ENCODE measurements around the gene DBNDD1.

DBNDD1 gene

DNA sequence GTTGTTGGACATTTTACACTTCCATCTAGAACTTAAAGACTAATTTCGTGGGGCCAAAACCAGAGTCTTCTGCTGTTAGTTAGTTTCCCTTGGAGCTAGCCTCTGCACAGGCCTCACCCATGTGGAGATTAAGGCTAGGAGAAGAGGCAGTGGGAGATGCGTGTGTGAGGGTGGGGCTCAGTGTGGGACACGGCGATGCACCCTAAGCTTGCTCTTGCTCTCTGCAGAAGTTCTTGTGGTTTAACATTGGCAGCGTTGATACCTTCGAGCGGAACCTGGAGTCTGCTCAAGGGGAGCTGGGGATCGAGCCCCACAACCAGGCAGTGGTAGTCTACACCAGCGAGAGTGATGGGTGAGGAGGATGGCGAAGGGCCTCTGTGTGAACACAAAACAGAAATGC lies 34.0 kb downstream of the DBNDD1 start:
- no peak for TF ChIP-seq ZFX (IDR thresholded peaks at IDR 0.05; ENCODE audit: borderline replicate concordance)
- no peak for TF ChIP-seq CTCF (IDR thresholded peaks at IDR 0.05)

DNA sequence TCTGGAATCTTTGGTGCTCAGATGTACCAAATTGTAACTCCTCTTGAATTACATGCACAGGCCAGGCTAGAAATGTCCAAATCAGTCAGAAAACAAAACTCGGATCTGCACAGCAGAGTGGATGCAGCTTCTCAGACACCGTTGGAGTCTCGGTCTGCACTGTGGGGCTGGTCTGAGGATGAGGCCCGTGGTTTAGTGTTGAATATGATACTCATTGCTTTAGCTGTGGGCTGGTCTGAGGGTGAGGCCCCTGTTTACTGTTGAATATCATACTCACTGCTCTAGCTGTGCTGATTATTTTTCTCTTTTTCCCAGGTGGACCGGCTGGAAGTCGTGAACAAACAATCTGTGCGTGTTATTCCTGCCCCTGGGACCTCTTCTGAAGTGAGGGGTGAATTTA lies 35.0 kb downstream of the DBNDD1 start:
- no peak overlapping the region for H3K27ac ChIP-seq
- TF ChIP-seq CTCF (IDR thresholded peaks at IDR 0.05) (no peak), ZFX (IDR thresholded peaks at IDR 0.05; ENCODE audit: borderline replicate concordance) (no peak)

More for the DNA sequence above, 34.0 kb downstream of the DBNDD1 start:
- no peak overlapping the region for H3K27ac ChIP-seq

DNA sequence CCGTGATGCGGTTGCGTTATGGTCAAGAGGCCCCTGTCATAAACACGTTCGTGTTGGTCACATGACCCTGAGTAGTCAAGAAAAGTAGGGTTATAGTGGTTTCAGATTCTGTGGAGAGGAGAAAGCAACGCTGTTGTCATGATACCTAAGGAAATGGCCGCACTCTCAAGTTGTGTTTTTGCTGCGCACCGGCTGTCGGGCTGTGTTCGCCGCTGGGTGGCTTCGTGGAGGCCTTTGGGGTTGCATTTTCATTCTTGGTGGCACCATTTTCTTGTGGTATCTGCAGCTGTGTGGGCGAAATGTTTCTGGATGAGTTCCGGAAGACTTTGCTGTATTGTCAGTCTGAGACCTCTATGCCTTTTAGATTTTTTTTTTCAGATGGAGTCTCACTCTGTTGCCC lies 35.7 kb downstream of the DBNDD1 start:
- TF ChIP-seq ZFX (IDR thresholded peaks at IDR 0.05; ENCODE audit: borderline replicate concordance) (no peak), CTCF (IDR thresholded peaks at IDR 0.05) (no peak)
- no peak overlapping the region for H3K27ac ChIP-seq

DNA sequence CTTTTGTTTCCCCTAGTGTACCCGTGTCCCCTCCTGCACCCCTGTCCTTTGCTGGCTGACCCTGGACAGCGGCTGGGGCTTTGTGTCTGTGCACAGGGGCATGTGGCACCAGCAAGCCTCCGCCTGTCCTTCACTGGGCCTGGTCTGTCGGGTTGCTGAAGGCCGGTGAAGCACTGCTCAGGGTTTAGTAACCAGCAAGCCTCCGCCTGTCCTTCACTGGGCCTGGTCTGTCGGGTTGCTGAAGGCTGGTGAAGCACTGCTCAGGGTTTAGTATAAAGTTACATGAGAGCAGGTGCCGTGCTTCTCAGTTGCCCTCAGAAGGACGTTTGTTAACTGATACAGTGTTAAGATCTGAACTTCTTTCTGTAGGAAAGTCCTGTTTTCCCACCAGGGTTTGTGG lies 36.9 kb downstream of the DBNDD1 start:
- H3K27ac ChIP-seq, result no peak overlapping the region
- TF ChIP-seq ZFX (IDR thresholded peaks at IDR 0.05; ENCODE audit: borderline replicate concordance), result no peak
- no peak for TF ChIP-seq CTCF (IDR thresholded peaks at IDR 0.05)

DNA sequence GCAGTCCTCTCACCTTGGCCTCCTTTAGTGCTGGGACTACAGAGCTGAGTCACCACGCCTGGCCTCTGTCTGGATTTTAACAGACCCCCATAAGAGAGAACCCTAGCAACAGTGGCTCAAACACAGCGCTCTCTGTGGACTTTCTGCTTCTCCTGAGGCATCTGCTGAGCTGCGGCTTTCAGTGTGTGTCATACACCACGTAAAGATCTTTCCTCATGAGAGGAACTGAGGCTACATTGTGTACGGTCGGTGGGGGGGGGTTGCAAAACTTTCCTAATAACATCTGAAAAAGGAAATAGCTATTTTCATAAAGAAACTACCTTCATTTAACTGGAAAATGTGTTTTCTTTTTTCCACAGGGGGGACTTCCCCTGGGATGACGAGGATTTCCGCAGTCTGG lies 37.8 kb downstream of the DBNDD1 start:
- no peak for TF ChIP-seq CTCF (IDR thresholded peaks at IDR 0.05)
- H3K27ac ChIP-seq, result no peak overlapping the region

DNA sequence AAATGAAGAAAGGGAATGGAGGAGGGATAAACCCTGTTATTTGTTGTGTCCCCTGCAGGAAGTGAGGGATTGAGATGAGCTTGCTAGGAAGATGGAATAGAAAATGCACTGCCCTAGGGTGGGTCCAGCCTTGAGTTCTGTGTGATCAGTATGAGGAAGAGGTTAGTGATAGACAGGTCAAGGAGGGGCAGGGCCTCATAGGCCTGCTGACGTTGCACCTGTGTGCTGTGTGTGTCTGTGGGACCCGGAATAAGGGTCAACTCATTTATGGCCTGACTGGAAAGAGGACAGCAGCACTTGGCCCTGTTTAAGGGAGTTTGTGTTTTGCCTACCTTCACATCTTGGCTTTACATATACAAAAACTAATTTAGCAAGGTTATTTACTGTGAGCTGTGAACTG lies 44.4 kb downstream of the DBNDD1 start:
- H3K27ac ChIP-seq, result peak overlapping the region; percentile 88
- TF ChIP-seq CTCF (IDR thresholded peaks at IDR 0.05), result no peak
- TF ChIP-seq ZFX (IDR thresholded peaks at IDR 0.05; ENCODE audit: borderline replicate concordance), result no peak

DNA sequence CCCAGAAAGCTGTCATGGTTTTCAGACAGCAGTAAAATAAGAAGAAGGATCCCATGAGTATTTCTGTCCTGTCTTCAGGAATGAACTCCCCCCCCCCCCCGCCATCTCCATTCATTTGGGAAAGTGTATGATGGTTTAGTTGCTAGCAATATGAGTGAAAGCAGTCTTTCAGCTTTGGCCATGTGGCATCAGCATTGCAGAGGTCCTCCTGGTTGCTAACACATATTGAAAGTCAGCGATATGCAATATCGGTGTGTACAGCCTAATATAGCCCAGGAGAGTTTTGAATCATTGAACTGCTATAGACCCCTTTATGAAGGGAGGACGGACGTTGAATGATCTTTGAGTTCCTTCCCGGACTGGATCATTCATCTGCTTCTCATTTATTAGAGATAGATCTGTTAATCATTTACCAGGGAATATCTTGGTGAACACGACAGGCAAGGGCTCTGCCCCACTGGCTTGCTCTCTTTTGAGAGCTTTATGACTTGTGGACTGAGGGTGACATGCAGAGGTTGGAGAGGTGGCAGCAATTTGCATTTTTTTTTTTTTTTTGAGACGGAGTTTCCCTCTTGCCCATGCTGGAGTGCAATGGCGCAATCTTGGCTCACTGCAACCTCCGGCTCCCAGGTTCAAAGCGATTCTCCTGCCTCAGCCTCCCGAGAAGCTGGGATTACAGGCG lies 45.5 kb downstream of the DBNDD1 start:
- TF ChIP-seq CTCF (IDR thresholded peaks at IDR 0.05) (no peak), ZFX (IDR thresholded peaks at IDR 0.05; ENCODE audit: borderline replicate concordance) (no peak)
- peak overlapping the region; percentile 88 for H3K27ac ChIP-seq

Measured in 22Rv1 (cell line).